ENCODE results near the gene SF3A1. TPM values are rescaled to one million over a fixed set of nuclear protein-coding genes. Genes with fewer than 3 reads are reported as not detected.

Gene SF3A1
- total RNA-seq, 2 donors from 2014 or later: 191 to 195 TPM

GRCh38 chr22:30290342-30291057, 66.2 kb downstream of the SF3A1 start:
- H3K4me1 ChIP-seq (ENCODE audit: control insufficient read depth, insufficient read depth, low read length): peaks cover 10% of the 10 kb centered on the region
- DNase-seq: peak; percentile 73
- TF ChIP-seq CTCF (conservative IDR thresholded peaks at IDR 0.05): no peak
- H3K27ac Mint-ChIP-seq: no peak overlapping the region
- H3K4me1 Mint-ChIP-seq: peaks cover 10% of the 10 kb centered on the region
- H3K27me3 Mint-ChIP-seq (ENCODE audit: insufficient read depth): no peaks in the 10 kb centered on the region
- H3K36me3 ChIP-seq (ENCODE audit: control insufficient read depth, insufficient read depth, low read length): peaks cover 12% of the 10 kb centered on the region
- H3K27me3 ChIP-seq (ENCODE audit: control insufficient read depth, insufficient read depth, low read length, poor library complexity, severe bottlenecking): no peaks in the 10 kb centered on the region
- no peak overlapping the region for H3K27ac ChIP-seq (ENCODE audit: low read depth, low read length)
- H3K9me3 ChIP-seq (ENCODE audit: control insufficient read depth, low read length): no peaks in the 10 kb centered on the region
- H3K4me3 ChIP-seq (ENCODE audit: low read length): peak overlapping the region; percentile 86
- 56 to 73% methylated on average over 2 to 3 of the region's 3 CpGs for WGBS, 2 experiments (ENCODE audit: insufficient coverage in 1 of 2, insufficient read length in 1 of 2)
- no peaks in the 10 kb centered on the region for H3K9me3 Mint-ChIP-seq
- no peak overlapping the region for H3K9ac ChIP-seq (ENCODE audit: extremely low read depth, low read length, poor library complexity, severe bottlenecking)
- peak overlapping the region; percentile 63 for H3K4me3 Mint-ChIP-seq
- peaks cover 19% of the 10 kb centered on the region for H3K36me3 Mint-ChIP-seq (ENCODE audit: low read depth)

- H3K4me3 Mint-ChIP-seq: peak overlapping the region; percentile 63
- H3K9me3 Mint-ChIP-seq: no peaks in the 10 kb centered on the region
- peak; percentile 28 for TF ChIP-seq CTCF (conservative IDR thresholded peaks at IDR 0.05)
- H3K36me3 ChIP-seq (ENCODE audit: control insufficient read depth, insufficient read depth, low read length): peaks cover 12% of the 10 kb centered on the region
- peak overlapping the region; percentile 86 for H3K4me3 ChIP-seq (ENCODE audit: low read length)
- H3K27ac Mint-ChIP-seq: peak overlapping the region; percentile 68
- H3K27ac ChIP-seq (ENCODE audit: low read depth, low read length): no peak overlapping the region
- no peak for DNase-seq
- H3K4me1 ChIP-seq (ENCODE audit: control insufficient read depth, insufficient read depth, low read length): peaks cover 10% of the 10 kb centered on the region
- WGBS, 2 experiments (ENCODE audit: insufficient coverage in 1 of 2, insufficient read length in 1 of 2): 16 to 23% methylated on average over 4 to 12 of the region's 12 CpGs
- H3K9ac ChIP-seq (ENCODE audit: extremely low read depth, low read length, poor library complexity, severe bottlenecking): no peak overlapping the region
- H3K4me1 Mint-ChIP-seq: peaks cover 10% of the 10 kb centered on the region
- H3K36me3 Mint-ChIP-seq (ENCODE audit: low read depth): peaks cover 19% of the 10 kb centered on the region
- no peaks in the 10 kb centered on the region for H3K9me3 ChIP-seq (ENCODE audit: control insufficient read depth, low read length)
- no peaks in the 10 kb centered on the region for H3K27me3 ChIP-seq (ENCODE audit: control insufficient read depth, insufficient read depth, low read length, poor library complexity, severe bottlenecking)
- no peaks in the 10 kb centered on the region for H3K27me3 Mint-ChIP-seq (ENCODE audit: insufficient read depth)
These were observed 66.7 kb downstream of the SF3A1 start for GRCh38 chr22:30289980-30290313.

- H3K4me3 ChIP-seq (ENCODE audit: low read length): peak within 1 kb of the TSS; percentile 86
- H3K4me1 ChIP-seq (ENCODE audit: control insufficient read depth, insufficient read depth, low read length): peaks cover 10% of the 10 kb centered on the region
- H3K9ac ChIP-seq (ENCODE audit: extremely low read depth, low read length, poor library complexity, severe bottlenecking): peak within 1 kb of the TSS; percentile 59
- no peak for TF ChIP-seq CTCF (conservative IDR thresholded peaks at IDR 0.05)
- H3K36me3 Mint-ChIP-seq (ENCODE audit: low read depth): peaks cover 18% of the 10 kb centered on the region
- H3K27ac ChIP-seq (ENCODE audit: low read depth, low read length): peak within 1 kb of the TSS; percentile 22
- H3K4me1 Mint-ChIP-seq: peaks cover 10% of the 10 kb centered on the region
- H3K4me3 Mint-ChIP-seq: peak within 1 kb of the TSS; percentile 63
- H3K36me3 ChIP-seq (ENCODE audit: control insufficient read depth, insufficient read depth, low read length): peaks cover 12% of the 10 kb centered on the region
- no peaks in the 10 kb centered on the region for H3K27me3 Mint-ChIP-seq (ENCODE audit: insufficient read depth)
- WGBS, 2 experiments (ENCODE audit: insufficient coverage in 1 of 2, insufficient read length in 1 of 2): 0 to 1% methylated on average over 35 to 85 of the region's 85 CpGs
- peak; percentile 99 for DNase-seq
- H3K9me3 ChIP-seq (ENCODE audit: control insufficient read depth, low read length): no peaks in the 10 kb centered on the region
- H3K9me3 Mint-ChIP-seq: no peaks in the 10 kb centered on the region
- H3K27ac Mint-ChIP-seq: peak within 1 kb of the TSS; percentile 93
- no peaks in the 10 kb centered on the region for H3K27me3 ChIP-seq (ENCODE audit: control insufficient read depth, insufficient read depth, low read length, poor library complexity, severe bottlenecking)
These were observed 67.3 kb downstream of the SF3A1 start, which contains the start of gene CASTOR1 for GRCh38 chr22:30289141-30289979. CASTOR1 (minus strand) TSS chr22:30289505; CDS start chr22:30289497, 8 bp downstream.
